GM18909 (cell line): ENCODE results near the gene WDR27.
"Not testable (repeated sequence)": the region's sequence is repeated elsewhere in the genome, so short reads cannot be mapped to it uniquely, and the experiment has no call there.

Source experiments
- ATAC-seq: cut with Tn5 transposase; IDR thresholded peaks from one replicate; pipeline ENCODE4 v1.9.1; 2021; ENCODE audit warnings: mild to moderate bottlenecking; ENCODE audit not compliant: unreplicated experiment, poor library complexity

The WDR27 gene

GRCh38 chr6:169499848-169500247 is 202.0 kb downstream of the WDR27 start:
- no peak for ATAC-seq

- no peak for ATAC-seq
These were observed 202.8 kb downstream of the WDR27 start for GRCh38 chr6:169498916-169499513.

- ATAC-seq, result no peak
These were observed 206.2 kb downstream of the WDR27 start for GRCh38 chr6:169495601-169496000.

GRCh38 chr6:169494038-169494437 is 207.8 kb downstream of the WDR27 start:
- ATAC-seq, result no peak

- ATAC-seq, result no peak
These were observed 210.3 kb downstream of the WDR27 start for GRCh38 chr6:169491482-169491881.

GRCh38 chr6:169490830-169491229 is 211.0 kb downstream of the WDR27 start:
- no peak for ATAC-seq

GRCh38 chr6:169490246-169490641 is 211.6 kb downstream of the WDR27 start:
- no peak for ATAC-seq

GRCh38 chr6:169489563-169490245 is 212.1 kb downstream of the WDR27 start:
- no peak for ATAC-seq

- ATAC-seq, result no peak
These were observed 214.0 kb downstream of the WDR27 start for GRCh38 chr6:169487579-169488436.

GRCh38 chr6:169479783-169480495 is 221.9 kb downstream of the WDR27 start:
- no peak for ATAC-seq

GRCh38 chr6:169474362-169474761 is 227.5 kb downstream of the WDR27 start:
- no peak for ATAC-seq

- ATAC-seq, result peak; percentile 74
These were observed 228.2 kb downstream of the WDR27 start for GRCh38 chr6:169473663-169474062.

GRCh38 chr6:169472786-169473416 is 228.9 kb downstream of the WDR27 start:
- ATAC-seq, result no peak

GRCh38 chr6:169470790-169471189 is 231.0 kb downstream of the WDR27 start:
- ATAC-seq, result no peak

GRCh38 chr6:169469028-169469427 is 232.8 kb downstream of the WDR27 start:
- ATAC-seq, result no peak

- ATAC-seq, result not testable (repeated sequence)
These were observed 234.1 kb downstream of the WDR27 start for GRCh38 chr6:169467755-169468154.

GRCh38 chr6:169466256-169466655 is 235.6 kb downstream of the WDR27 start:
- not testable (repeated sequence) for ATAC-seq

- ATAC-seq, result no peak
These were observed 244.1 kb downstream of the WDR27 start for GRCh38 chr6:169457762-169458161.

- ATAC-seq, result no peak
These were observed 245.0 kb downstream of the WDR27 start for GRCh38 chr6:169456840-169457239.

GRCh38 chr6:169455470-169455869 is 246.4 kb downstream of the WDR27 start:
- no peak for ATAC-seq
